ENCODE measurements around the gene C11orf42.
"Not testable (repeated sequence)": the region's sequence is repeated elsewhere in the genome, so short reads cannot be mapped to it uniquely, and the experiment has no call there.

Gene C11orf42

GRCh38 chr11:6240139-6240538 lies 34.8 kb downstream of the C11orf42 start:
- H3K4me3 Mint-ChIP-seq: no peak overlapping the region
- H3K27me3 Mint-ChIP-seq (ENCODE audit: low read depth, poor library complexity): peaks cover 5% of the 10 kb centered on the region
- H3K4me1 Mint-ChIP-seq: peaks cover 11% of the 10 kb centered on the region
- H3K36me3 Mint-ChIP-seq (ENCODE audit: low read depth): no peaks in the 10 kb centered on the region
- no peak overlapping the region for H3K27ac Mint-ChIP-seq
- no peak for DNase-seq
- H3K9me3 Mint-ChIP-seq: no peaks in the 10 kb centered on the region
- TF ChIP-seq CTCF (IDR thresholded peaks at IDR 0.05): no peak

GRCh38 chr11:6240781-6241180 lies 35.4 kb downstream of the C11orf42 start:
- no peak overlapping the region for H3K27ac Mint-ChIP-seq
- H3K4me1 Mint-ChIP-seq: peaks cover 7% of the 10 kb centered on the region
- no peak overlapping the region for H3K4me3 Mint-ChIP-seq
- DNase-seq: no peak
- TF ChIP-seq CTCF (IDR thresholded peaks at IDR 0.05): no peak
- no peaks in the 10 kb centered on the region for H3K36me3 Mint-ChIP-seq (ENCODE audit: low read depth)
- no peaks in the 10 kb centered on the region for H3K9me3 Mint-ChIP-seq
- peaks cover 2% of the 10 kb centered on the region for H3K27me3 Mint-ChIP-seq (ENCODE audit: low read depth, poor library complexity)

GRCh38 chr11:6241316-6241715 lies 36.0 kb downstream of the C11orf42 start:
- Mint-ChIP-seq H3K27ac (no peak overlapping the region), H3K9me3 (no peaks in the 10 kb centered on the region), H3K36me3 (ENCODE audit: low read depth) (no peaks in the 10 kb centered on the region), H3K27me3 (ENCODE audit: low read depth, poor library complexity) (peaks cover 2% of the 10 kb centered on the region), H3K4me3 (no peak overlapping the region), H3K4me1 (peaks cover 7% of the 10 kb centered on the region)
- no peak for TF ChIP-seq CTCF (IDR thresholded peaks at IDR 0.05)
- DNase-seq: no peak

- H3K36me3 Mint-ChIP-seq (ENCODE audit: low read depth): no peaks in the 10 kb centered on the region
- H3K4me1 Mint-ChIP-seq: peaks cover 7% of the 10 kb centered on the region
Measured at GRCh38 chr11:6245536-6245935, 40.2 kb downstream of the C11orf42 start.

GRCh38 chr11:6248248-6248647 lies 42.9 kb downstream of the C11orf42 start:
- DNase-seq: no peak
- Mint-ChIP-seq H3K9me3 (no peaks in the 10 kb centered on the region), H3K27me3 (ENCODE audit: low read depth, poor library complexity) (peaks cover 8% of the 10 kb centered on the region), H3K27ac (no peak overlapping the region), H3K4me1 (peaks cover 13% of the 10 kb centered on the region), H3K36me3 (ENCODE audit: low read depth) (no peaks in the 10 kb centered on the region), H3K4me3 (no peak overlapping the region)
- no peak for TF ChIP-seq CTCF (IDR thresholded peaks at IDR 0.05)

More at GRCh38 chr11:6245536-6245935, 40.2 kb downstream of the C11orf42 start:
- H3K27me3 Mint-ChIP-seq (ENCODE audit: low read depth, poor library complexity): peaks cover 9% of the 10 kb centered on the region
- no peak for TF ChIP-seq CTCF (IDR thresholded peaks at IDR 0.05)
- no peak overlapping the region for H3K27ac Mint-ChIP-seq
- H3K9me3 Mint-ChIP-seq: no peaks in the 10 kb centered on the region
- DNase-seq: no peak
- H3K4me3 Mint-ChIP-seq: no peak overlapping the region

GRCh38 chr11:6248897-6249296 lies 43.5 kb downstream of the C11orf42 start:
- not testable (repeated sequence) for H3K9me3 Mint-ChIP-seq; H3K27me3 Mint-ChIP-seq (ENCODE audit: low read depth, poor library complexity); H3K36me3 Mint-ChIP-seq (ENCODE audit: low read depth); H3K4me1 Mint-ChIP-seq; H3K27ac Mint-ChIP-seq; H3K4me3 Mint-ChIP-seq; DNase-seq

All from nephron progenitor cell (in vitro differentiated cells).